Caco-2 (cell line): Measurements from ENCODE around the gene UBE2O. TPM values are rescaled to one million over a fixed set of nuclear protein-coding genes. Genes with fewer than 3 reads are reported as not detected.

Experiments used
- BruUV-seq: library from RNA; stranded (reverse); fragments of 400-500 nt; replicated peaks from 2 replicates; lab custom pipeline; 2021; lab: Mats Ljungman, UMichigan
- CTCF ChIA-PET: fragments of 300-600 bp; sonication (Branson Sonifier 250); formaldehyde crosslinking; loops from one replicate; lab custom pipeline; 2022; ENCODE audit warnings: antibody characterized with exemption; lab: Charles Lee
- POLR2A ChIA-PET: fragments of 300-600 bp; sonication (Branson Sonifier 250); formaldehyde crosslinking; loops from one replicate; lab custom pipeline; 2022; ENCODE audit warnings: antibody characterized with exemption; lab: Charles Lee
- DNase-seq, 2 experiments: peaks; one replicate each; pipeline versions ENCODE4 v3.0.0 to v3.0.0-alpha.2; 2020 to 2022
- H3K27me3 ChIP-seq: replicated peaks from 2 replicates; pipeline ENCODE4 v1.6.0; 2011; ENCODE audit warnings: low read length; ENCODE audit not compliant: control insufficient read depth, insufficient read depth
- H3K36me3 ChIP-seq: 2 replicates; pipeline ENCODE4 v1.5.1; 2011; ENCODE audit warnings: low read length; ENCODE audit not compliant: control insufficient read depth, insufficient read depth
- H3K4me1 ChIP-seq: fragments of 250-450 bp; sonication (Bioruptor Pico); 2 replicates; pipeline ENCODE4 v1.5.1; 2020; ENCODE audit warnings: mild to moderate bottlenecking
- H3K4me3 ChIP-seq: 2 replicates; pipeline ENCODE4 v1.5.1; 2011; ENCODE audit warnings: low read depth, mild to moderate bottlenecking, control low read depth, low read length
- H3K9me3 ChIP-seq: fragments of 250-450 bp; sonication (Bioruptor Pico); 2 replicates; pipeline ENCODE4 v1.5.1; 2020; ENCODE audit warnings: mild to moderate bottlenecking, moderate library complexity
- H3K27ac Mint-ChIP-seq: one replicate; pipeline ENCODE4 v1.8.0; 2022; ENCODE audit warnings: mixed read lengths; ENCODE audit not compliant: unreplicated experiment
- H3K27me3 Mint-ChIP-seq: one replicate; pipeline ENCODE4 v1.8.0; 2022; ENCODE audit warnings: mixed read lengths; ENCODE audit not compliant: insufficient read depth, unreplicated experiment
- H3K36me3 Mint-ChIP-seq: one replicate; pipeline ENCODE4 v1.8.0; 2022; ENCODE audit warnings: mild to moderate bottlenecking, mixed read lengths; ENCODE audit not compliant: insufficient read depth, unreplicated experiment
- H3K4me1 Mint-ChIP-seq: one replicate; pipeline ENCODE4 v1.8.0; 2022; ENCODE audit warnings: low read depth, mixed read lengths; ENCODE audit not compliant: unreplicated experiment
- H3K4me3 Mint-ChIP-seq: one replicate; pipeline ENCODE4 v1.8.0; 2022; ENCODE audit warnings: mild to moderate bottlenecking, moderate library complexity, mixed read lengths; ENCODE audit not compliant: unreplicated experiment
- H3K9me3 Mint-ChIP-seq: one replicate; pipeline ENCODE4 v1.8.0; 2022; ENCODE audit warnings: mixed read lengths; ENCODE audit not compliant: unreplicated experiment
- CTCF ChIP-seq, 2 experiments: fragments of 200-600 bp in 1 of 2; IDR thresholded peaks; 1 replicate in 1 of 2; 2 replicates in 1 of 2; pipeline versions ENCODE4 v1.5.1 to v1.8.0; 2011 to 2022; ENCODE audit warnings: antibody characterized with exemption in 1 of 2, control low read depth in 1 of 2, inconsistent platforms in 1 of 2, low read depth in 1 of 2, low read length in 1 of 2, mild to moderate bottlenecking in 1 of 2, moderate library complexity in 1 of 2; ENCODE audit not compliant: insufficient read depth in 1 of 2, severe bottlenecking in 1 of 2, unreplicated experiment in 1 of 2
- intact Hi-C: fragments of 100-400 bp; cut with micrococcal nuclease; formaldehyde crosslinking; loops from one replicate; pipeline ENCODE4 v1.10.0; 2022; ENCODE audit not compliant: unreplicated experiment
- total RNA-seq: library from RNA; stranded (reverse); gene quantifications from 2 replicates; pipeline ENCODE4 v1.2.3, GENCODE V29; 2022

The UBE2O gene
- total RNA-seq, 1 experiment from 2014 or later, result 37.6 TPM

GRCh38 chr17:76472258-76472645, 19.3 kb upstream of the UBE2O start:
- intact Hi-C loops, result no loop called here
- Histone ChIP-seq H3K27me3 (no peaks in the 10 kb centered on the region), H3K4me3 (no peak overlapping the region), H3K9me3 (no peaks in the 10 kb centered on the region), H3K36me3 (no peaks in the 10 kb centered on the region), H3K4me1 (peaks cover 6% of the 10 kb centered on the region; the same call in 1 of the 2 replicates)
- Mint-ChIP-seq H3K9me3 (no peaks in the 10 kb centered on the region), H3K4me1 (peaks cover 5% of the 10 kb centered on the region), H3K36me3 (peaks cover 23% of the 10 kb centered on the region), H3K4me3 (no peak overlapping the region), H3K27ac (no peak overlapping the region), H3K27me3 (no peaks in the 10 kb centered on the region)
- no peak for TF ChIP-seq CTCF (IDR thresholded peaks at IDR 0.05; ENCODE audit: insufficient read depth in 1 of 2, low read depth in 1 of 2, low read length in 1 of 2, severe bottlenecking in 1 of 2, unreplicated experiment in 1 of 2)
- POLR2A ChIA-PET, result no interaction called here
- DNase-seq, result no peak
- no TSS peak for BruUV-seq
- CTCF ChIA-PET, result interaction anchor here (0.5 kb wide), 1 partner anchor 166 kb away, joined by 3 read pairs; no protein-coding TSS in a partner anchor

DNA sequence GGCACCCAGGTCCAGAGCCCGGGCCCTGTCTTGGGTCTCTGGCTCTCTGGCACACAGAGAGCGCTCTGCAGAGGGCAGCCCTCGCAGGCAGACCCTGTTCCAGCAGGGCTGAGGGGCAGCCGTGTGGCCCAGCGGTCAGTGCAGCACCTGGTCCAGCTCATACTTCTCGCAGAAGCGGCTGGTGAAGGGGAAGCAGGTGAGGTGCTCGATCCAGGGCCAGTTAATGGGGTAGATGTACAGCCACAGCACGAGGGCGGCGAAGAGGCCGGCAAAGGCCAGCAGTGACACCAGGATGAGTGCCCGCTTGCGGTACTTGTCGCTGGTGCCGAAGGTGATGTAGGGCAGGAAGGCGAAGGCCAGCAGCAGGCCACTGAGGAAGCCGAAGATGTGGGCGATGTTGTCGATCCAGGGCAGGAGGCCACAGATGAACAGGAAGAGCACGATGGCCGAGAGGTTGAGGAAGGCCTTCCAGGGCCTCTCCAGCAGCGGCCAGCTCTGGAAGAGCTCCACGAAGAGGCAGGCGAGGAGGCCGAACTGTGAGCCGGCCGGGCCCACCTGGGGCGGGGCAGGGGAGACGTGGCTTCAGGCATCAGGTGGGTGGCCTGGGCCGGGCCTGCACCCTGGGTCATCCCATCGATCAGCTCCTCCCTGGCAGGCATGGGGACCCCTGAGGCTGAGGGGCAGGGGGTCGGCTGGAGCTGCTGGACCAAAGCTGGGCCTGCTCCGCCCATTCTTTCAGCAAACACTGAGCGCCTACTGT, 18.7 kb upstream of the UBE2O start:
- Histone ChIP-seq H3K27me3 (no peaks in the 10 kb centered on the region), H3K4me3 (no peak overlapping the region), H3K36me3 (no peaks in the 10 kb centered on the region), H3K4me1 (peaks cover 6% of the 10 kb centered on the region; the same call in 1 of the 2 replicates), H3K9me3 (no peaks in the 10 kb centered on the region)
- no peak for DNase-seq
- Mint-ChIP-seq H3K4me3 (no peak overlapping the region), H3K9me3 (no peaks in the 10 kb centered on the region), H3K4me1 (peaks cover 5% of the 10 kb centered on the region), H3K27me3 (no peaks in the 10 kb centered on the region), H3K27ac (no peak overlapping the region), H3K36me3 (peaks cover 23% of the 10 kb centered on the region)
- intact Hi-C loops, result no loop called here
- ChIA-PET CTCF (interaction anchor here (0.5 to 0.6 kb wide), 2 partner anchors 19 to 165 kb away, joined by 3 read pairs; no protein-coding TSS in a partner anchor), POLR2A (no interaction called here)
- no peak for TF ChIP-seq CTCF (IDR thresholded peaks at IDR 0.05; ENCODE audit: insufficient read depth in 1 of 2, low read depth in 1 of 2, low read length in 1 of 2, severe bottlenecking in 1 of 2, unreplicated experiment in 1 of 2)
- BruUV-seq, result no TSS peak

GRCh38 chr17:76469991-76470739, 17.2 kb upstream of the UBE2O start:
- H3K36me3 ChIP-seq, result no peaks in the 10 kb centered on the region
- H3K9me3 ChIP-seq, result no peaks in the 10 kb centered on the region
- no TSS peak for BruUV-seq
- no peaks in the 10 kb centered on the region for H3K27me3 ChIP-seq
- no peak overlapping the region for H3K4me3 Mint-ChIP-seq
- no peaks in the 10 kb centered on the region for H3K27me3 Mint-ChIP-seq
- H3K27ac Mint-ChIP-seq, result no peak overlapping the region
- ChIA-PET POLR2A (no interaction called here), CTCF (no interaction called here)
- no peak for DNase-seq
- no peak overlapping the region for H3K4me3 ChIP-seq
- intact Hi-C loops, result no loop called here
- peaks cover 2% of the 10 kb centered on the region for H3K4me1 Mint-ChIP-seq
- no peak for TF ChIP-seq CTCF (IDR thresholded peaks at IDR 0.05; ENCODE audit: insufficient read depth in 1 of 2, low read depth in 1 of 2, low read length in 1 of 2, severe bottlenecking in 1 of 2, unreplicated experiment in 1 of 2)
- H3K4me1 ChIP-seq, result peaks cover 9% of the 10 kb centered on the region; the same call in 1 of the 2 replicates
- H3K9me3 Mint-ChIP-seq, result no peaks in the 10 kb centered on the region
- H3K36me3 Mint-ChIP-seq, result peaks cover 17% of the 10 kb centered on the region
